GM18526 (cell line): ENCODE results near the gene SYT3.

ENCODE experiments used
- POLR2A ChIP-seq: IDR thresholded peaks from 3 replicates; pipeline ENCODE4 v1.6.1; 2011; ENCODE audit not compliant: insufficient read length; ENCODE audit errors: extremely low read depth

The SYT3 gene

DNA sequence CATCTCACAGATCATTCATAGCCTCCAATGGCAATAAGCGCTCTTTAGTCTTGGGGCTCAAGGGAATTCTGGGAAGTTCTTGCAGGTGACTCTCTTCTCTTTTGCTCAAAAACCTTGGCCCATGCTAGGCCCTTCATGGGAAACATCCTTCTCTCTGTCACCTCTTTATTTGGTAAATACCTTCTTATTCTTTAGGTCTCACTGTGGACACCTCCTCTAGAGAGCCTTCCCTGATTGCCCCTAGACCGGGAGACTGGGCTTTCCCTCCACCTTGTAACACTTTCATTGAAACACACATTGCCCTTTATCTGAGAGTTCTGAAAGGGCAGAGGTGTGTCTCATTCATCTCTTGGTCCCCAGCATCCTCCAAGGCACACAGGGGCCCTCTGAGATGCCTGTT lies 11.5 kb upstream of the SYT3 start:
- TF ChIP-seq POLR2A: no peak

DNA sequence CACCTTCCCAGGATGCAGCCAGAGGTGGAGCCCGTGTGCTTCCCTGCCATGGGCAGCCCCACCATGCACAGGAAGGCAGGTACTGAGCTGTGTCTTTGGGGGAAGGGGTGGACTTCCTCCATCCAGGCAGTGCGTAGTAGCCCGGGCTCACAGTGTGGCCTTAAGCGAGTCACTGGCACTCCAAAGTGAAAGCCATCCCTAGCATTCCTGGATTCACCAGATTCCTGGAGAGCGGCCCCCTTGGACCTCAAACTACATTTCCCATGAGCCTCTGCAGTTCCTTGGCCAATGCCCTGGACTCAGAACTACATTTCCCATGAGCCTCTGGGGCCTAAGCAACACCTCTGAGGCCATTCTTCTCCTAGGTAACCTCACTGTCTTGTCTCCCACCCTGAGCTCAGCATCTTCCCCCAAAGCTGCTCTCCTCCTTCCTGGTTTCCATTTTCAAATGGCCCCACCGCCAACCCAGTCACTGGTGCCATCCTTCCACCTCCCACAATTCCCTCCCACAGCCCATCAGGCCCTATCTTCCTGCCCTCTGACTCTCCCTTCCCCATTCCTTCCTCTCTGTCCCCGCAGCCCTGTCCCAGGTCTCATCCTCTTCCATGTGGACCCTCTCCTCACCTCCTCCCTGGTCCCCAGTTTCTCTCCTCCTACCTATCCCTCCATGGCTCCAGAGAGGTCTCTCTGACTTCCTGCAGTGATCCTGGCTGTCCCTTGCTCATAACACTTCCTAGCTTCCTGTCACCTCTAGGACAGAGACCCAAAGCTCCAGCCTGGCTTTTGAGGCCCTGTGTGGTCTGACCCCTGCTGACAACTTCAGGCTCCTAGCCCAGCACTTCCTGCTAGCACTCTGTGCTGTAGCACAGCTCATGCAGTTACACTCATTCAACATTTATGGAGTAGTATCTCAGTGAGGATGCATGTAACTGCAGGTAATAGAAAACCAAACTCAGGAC lies 10.0 kb upstream of the SYT3 start, which contains the start of gene C19orf81:
TSS of gene C19orf81 (plus strand) at position 13 of the 959 bp plus-strand sequence. CDS start at position 13, 0 bp downstream.
- no peak for TF ChIP-seq POLR2A

DNA sequence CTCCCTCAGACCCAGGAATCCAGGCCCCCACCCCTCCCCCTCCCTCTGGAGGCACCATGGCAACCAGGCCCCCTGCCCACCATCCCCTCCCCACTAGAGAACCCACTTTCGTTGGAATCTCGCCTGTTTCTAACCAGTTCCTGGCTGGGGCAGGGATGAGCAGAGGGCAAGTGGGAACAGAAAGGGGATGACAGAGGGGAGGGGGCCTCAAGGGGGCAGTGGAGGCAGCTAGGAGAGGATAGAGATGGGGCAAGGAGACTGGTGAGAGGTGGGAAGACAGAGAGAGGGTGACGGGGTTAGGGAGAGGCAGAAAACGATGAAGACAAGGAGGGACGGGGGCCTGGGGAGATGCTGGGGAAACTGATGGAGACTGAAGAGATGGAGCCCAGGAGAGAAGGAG lies 9.0 kb upstream of the SYT3 start:
- no peak for TF ChIP-seq POLR2A

DNA sequence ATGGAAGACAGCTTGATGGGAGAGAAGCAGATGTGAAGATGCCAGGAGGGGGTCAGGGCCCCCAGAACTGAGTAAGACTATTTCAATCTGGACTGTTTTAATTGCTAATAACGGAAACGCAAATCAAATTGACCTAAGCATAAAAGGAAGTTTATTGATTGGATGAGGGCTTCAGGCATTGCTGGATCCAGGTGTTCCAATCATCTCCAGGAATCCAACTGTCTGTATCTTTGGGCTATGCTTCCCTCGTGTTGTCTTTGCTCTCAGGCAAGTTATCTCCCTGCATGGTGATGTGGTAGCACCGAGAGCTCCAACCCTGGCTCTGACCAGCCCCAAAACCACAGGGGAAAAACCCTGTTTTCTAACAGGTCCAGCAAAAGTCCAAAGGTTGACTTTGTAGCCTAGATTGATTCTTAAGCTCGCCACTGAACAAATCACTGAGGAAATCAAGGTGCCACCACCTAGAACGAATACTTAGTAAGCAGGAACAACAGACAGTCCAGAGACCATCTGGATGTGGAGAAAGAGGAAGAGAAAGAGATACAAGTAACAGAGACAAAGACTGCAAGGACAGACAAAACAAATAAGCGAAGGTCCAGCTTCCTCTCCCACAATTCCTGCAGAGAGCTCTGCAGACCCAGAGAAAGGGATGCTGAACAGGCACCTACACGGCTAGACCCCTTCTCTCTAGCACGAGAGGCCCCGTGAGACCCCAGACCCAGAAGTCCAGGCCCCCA lies 8.4 kb upstream of the SYT3 start:
- TF ChIP-seq POLR2A: no peak

DNA sequence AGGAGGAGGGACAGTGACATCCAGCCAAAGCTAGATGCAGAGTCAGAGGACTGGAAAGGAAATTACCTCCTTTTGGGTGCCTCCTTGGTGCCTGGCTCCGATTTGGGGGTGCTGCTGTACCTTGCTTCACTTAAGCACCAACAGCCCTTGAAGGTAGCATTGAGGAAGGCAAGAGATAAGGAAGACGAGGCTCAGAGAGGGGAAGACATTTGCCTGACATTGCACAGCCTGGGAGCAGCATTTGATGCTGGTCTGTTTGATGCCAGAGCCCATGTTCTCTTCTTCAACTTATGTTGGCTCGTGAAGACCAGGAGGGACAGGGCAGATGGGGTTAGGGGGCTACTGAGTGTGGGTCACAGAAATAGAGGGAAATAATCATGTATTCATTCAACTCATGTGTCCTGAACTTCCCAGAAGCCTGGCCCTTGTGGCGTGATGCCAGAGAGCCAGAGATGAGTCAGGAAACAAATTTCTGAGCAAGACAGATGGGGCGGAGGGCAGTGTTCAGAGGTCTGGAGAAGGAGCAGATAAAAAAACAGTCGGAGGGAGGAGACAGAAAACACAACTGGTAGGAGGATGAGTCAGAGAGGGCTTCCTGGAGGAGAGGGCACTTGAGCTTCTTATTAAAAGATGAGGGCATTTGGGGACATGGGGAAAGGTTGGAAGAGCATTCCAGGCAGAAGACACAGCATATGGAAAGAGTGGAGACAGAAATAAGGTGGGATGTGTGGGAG lies 6.6 kb upstream of the SYT3 start:
- no peak for TF ChIP-seq POLR2A

DNA sequence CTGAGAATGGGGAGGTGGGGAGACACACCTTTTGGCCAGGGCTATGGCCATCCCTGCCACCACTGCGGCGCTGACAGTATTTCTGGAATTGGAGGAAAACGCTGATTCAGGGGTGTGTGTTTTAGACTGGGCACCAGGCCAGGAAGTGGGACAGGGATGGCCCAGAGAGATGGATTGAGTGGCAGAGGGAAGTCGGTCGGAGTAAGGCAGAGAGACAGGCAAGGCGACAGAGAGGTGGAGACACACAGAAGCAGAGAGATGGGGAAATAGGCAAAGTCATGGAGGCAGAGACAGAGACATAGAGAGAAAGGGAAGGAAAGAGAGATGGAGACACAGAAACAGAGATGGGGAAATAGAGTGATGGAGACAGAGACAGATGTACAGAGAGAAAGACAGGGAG lies 5.4 kb upstream of the SYT3 start:
- TF ChIP-seq POLR2A: no peak

DNA sequence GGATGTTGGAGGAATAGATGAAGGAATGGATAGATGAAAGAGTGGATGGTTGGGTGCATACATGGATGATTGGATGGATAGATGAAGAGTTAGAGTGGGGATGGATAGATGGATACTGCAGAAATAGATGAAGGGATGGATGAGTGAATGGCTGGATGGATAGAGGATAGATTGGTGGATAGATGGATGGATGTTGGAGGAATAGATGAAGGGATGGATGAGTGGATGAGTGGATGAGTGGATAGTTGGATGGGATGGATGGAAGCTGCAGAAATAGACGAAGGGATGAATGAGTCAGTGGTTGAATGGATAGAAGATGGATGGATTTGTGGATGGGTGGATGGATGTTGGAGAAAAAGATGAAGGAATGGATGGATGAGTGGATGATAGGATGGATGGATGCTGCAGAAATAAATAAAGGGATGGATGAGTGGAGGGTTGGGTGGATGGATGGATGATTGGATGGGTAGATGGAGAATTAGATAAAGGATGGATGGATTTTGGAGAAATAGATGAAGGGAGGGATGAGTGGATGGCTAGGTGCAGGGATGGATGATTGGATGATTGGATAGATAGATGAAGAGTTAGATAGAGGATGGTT lies 4.7 kb upstream of the SYT3 start:
- TF ChIP-seq POLR2A: no peak

DNA sequence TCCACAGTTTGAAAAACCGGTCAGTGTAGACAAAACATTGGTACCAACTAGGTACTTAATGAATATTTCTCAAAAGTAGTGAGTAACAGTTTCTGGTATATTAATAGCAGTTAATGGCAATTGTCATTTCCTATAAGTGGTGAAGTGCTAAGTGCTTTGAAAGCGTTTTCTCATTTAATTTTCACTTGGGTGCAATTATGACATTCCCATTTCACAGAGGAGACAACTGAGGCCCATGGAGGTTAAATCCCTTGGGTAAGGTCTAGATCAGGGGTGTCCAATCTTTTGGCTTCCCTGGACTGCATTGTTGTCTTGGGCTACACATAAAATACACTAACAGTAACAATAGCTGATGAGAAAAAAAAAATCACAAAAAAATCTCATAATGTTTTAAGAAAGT lies 687 bp upstream of the SYT3 start:
- TF ChIP-seq POLR2A: no peak

DNA sequence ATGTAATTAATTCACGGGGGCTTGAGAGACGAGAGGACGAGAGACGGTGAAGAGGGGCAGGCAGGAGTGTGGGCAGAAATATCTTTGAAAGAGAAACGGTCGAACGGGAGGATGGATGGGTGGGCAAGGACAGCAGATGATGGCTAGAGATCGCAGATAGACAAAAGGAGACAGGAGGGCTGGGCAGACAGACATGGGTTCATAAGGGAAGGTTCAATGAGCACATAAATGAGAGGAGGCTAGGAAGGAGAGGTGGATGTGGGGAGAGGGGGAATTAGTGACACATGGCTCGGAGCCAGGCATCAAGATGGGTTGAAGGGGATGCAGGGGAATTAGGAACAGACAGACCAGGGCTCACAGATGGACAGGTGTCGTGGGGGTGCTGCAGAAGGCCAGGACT lies 1.1 kb downstream of the SYT3 start:
- TF ChIP-seq POLR2A: no peak

DNA sequence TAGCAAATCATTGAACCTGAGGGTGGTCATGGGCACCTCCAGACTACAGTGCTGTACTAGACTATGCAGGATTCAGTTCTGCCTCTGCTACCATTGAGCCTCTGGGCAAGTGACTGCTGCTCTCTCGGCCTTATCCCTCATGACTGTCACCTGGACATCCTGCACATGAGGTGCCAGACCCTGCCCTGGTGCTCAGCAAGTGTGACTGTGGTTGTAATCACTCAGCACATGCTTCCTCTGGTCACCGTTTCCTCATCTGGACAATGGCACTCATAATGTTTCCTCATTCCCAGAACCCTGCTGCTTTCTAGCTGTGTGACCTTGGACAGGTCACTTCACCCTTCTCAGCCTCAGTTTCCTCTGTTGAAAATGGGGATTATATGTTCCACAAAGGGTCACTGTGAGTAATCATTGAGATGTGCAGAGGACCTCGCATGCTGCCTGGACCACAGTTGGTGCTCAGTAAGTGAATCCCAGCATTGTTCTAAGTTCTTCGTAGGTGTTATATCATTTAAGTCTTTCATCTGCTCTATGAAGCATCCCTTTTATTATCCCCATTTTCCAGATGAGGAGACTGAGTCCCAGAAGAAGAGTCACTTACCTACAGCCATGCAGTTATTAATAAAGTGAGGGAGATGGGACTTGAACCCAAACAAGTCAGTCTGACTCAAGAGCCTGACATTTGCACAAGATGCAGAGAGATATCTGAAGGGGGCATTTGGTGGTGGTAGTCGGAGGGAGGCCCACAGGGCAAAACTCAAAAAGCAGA lies 3.2 kb downstream of the SYT3 start:
- no peak for TF ChIP-seq POLR2A

DNA sequence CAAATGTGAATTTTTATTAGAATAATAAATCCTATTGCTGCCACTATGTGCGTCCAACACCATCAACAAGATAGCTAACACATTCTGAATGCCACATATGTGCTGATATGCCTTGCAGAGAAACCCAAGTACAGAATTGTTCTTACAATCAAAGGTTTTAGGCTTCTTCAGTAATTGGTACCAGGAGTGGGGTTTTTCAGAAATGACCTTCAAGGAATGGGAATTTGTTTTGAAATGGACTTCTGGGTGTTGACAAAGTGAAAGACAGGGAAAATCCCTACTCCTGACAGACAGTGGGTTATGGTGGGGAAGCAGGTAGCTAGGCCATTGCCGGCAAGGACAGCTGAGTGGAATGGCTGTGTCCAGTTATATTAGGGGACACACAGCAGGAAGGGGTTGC lies 5.7 kb downstream of the SYT3 start:
- no peak for TF ChIP-seq POLR2A

DNA sequence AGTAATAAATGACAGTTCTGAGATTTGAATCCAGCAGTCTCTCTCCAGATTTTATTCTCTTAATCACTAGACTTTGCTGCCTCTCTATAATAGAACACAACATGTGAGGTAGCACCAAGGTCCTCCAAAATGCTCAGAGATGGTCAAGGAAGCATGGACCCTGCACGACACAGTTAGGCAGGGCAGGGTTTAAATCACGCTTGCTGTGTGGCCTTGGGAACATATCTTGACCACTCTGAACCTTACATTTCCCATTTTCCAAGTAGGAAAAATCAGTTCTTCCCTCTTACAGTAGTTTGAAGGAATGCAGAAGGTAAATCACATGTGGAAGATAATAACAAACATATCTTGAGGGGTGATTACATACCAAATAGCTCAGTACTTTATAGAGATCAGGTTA lies 6.3 kb downstream of the SYT3 start:
- TF ChIP-seq POLR2A: no peak

DNA sequence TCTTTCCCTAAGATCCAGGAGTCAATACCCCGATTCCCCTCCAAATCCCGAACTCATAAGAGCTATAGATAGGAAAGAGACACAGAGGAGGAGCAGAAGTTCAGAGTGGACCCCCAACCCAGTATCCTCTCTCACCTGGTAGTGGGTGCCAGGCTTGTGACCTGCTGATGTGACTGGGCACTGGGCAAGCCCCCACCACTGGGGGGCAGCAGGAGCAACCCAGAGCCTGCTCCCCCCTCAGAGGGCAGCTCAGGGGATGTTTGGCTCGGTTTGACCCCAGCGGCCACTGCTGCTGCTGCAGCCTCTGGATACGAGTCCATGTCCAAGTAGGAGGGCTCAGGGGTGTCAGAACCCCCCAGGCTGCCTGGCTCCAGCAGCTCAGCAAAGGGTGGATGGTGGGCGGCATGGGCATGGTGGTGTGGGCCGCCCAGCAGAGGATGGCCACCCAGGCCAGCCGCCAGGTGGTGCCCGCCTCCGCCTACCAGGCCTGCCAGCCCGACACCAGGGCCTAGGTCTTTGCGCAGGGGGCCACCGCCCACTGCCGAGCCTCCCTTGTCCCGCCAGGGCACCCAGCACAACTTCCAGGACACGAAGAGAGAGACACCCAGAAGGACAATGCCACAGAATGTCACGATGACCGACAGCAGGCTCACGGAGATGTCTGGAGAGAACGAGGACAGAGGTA lies 7.4 kb downstream of the SYT3 start:
- no peak for TF ChIP-seq POLR2A

DNA sequence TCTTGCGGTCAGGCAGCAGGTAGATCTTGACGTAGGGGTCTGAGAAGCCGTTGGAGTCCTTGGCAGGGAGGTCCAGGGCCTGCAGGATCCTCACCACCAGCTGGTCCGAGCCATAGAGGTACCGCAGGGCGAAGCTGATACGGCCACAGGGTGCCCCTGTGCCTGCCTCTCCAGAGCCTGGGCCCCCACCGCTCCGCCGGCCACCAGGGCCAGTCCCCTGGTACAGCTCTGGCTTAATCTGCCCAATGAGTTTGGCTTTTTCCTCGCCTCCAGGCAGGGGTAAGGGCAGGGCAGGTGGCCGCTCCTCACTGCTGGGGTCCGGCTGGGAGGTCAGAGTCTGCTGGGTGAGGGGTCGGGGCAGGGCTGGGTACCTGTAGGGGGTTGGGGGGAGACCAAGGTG lies 9.9 kb downstream of the SYT3 start:
- no peak for TF ChIP-seq POLR2A

DNA sequence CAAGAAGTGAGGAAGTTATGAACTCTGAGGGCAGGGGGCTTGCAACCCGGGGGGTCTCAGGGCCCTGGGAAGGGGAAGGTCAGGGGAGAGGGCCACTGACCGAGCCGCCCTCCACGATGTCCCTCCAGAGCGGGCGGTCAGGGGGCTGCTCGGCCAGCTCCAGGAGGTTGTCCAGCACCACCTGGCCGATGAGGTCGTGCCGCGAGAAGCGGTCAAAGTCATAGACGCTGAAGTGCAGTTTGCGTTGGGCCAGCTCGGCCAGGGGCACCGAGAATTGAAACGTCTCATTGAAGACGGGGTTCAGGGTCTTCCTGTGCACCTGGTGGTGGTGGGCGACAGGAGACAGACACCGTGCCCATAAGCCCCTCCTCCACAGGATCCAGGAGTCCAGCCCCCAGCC lies 10.5 kb downstream of the SYT3 start:
- TF ChIP-seq POLR2A: no peak
